Stimulated activated CD4-positive, alpha-beta T cell treated with anti-CD3 and anti-CD28 coated beads, Interleukin-4, amount 100 ng/mL, for 48 hours (primary cell): Measurements from ENCODE around the gene SMG9.
"Not testable (repeated sequence)": the region's sequence is repeated elsewhere in the genome, so short reads cannot be mapped to it uniquely, and the experiment has no call there.

Experiments
- DNase-seq, 2 donors: peaks; one replicate each; pipeline ENCODE4 v3.0.0-alpha.2; 2020; ENCODE audit warnings: low read depth in 2 of 2

Gene SMG9

GRCh38 chr19:43779820-43780219 is 25.1 kb upstream of the SMG9 start:
- no peak for DNase-seq

- no peak for DNase-seq
Observed at GRCh38 chr19:43779147-43779819, 24.5 kb upstream of the SMG9 start.

GRCh38 chr19:43778651-43779050 is 23.9 kb upstream of the SMG9 start:
- no peak for DNase-seq

GRCh38 chr19:43777163-43777695 is 22.5 kb upstream of the SMG9 start:
- DNase-seq: no peak

- peak; percentile 67 to 70 for DNase-seq
Observed at GRCh38 chr19:43776286-43776685, 21.5 kb upstream of the SMG9 start.

- DNase-seq: no peak
Observed at GRCh38 chr19:43775299-43775890, 20.6 kb upstream of the SMG9 start.

- not testable (repeated sequence) for DNase-seq
Observed at GRCh38 chr19:43774940-43775258, 20.1 kb upstream of the SMG9 start.

GRCh38 chr19:43774103-43774939 is 19.6 kb upstream of the SMG9 start:
- DNase-seq: no peak

- no peak for DNase-seq
Observed at GRCh38 chr19:43773725-43774102, 19.0 kb upstream of the SMG9 start.

GRCh38 chr19:43769256-43769655 is 14.5 kb upstream of the SMG9 start:
- DNase-seq: no peak

GRCh38 chr19:43768273-43769050 is 13.7 kb upstream of the SMG9 start:
- DNase-seq: no peak

GRCh38 chr19:43767818-43768217 is 13.1 kb upstream of the SMG9 start:
- no peak for DNase-seq

- no peak for DNase-seq
Observed at GRCh38 chr19:43767316-43767715, 12.6 kb upstream of the SMG9 start.

- DNase-seq: no peak
Observed at GRCh38 chr19:43766755-43767043, 11.9 kb upstream of the SMG9 start.

- peak; percentile 65 to 88 for DNase-seq
Observed at GRCh38 chr19:43765109-43765876, 10.5 kb upstream of the SMG9 start.

- DNase-seq: not testable (repeated sequence)
Observed at GRCh38 chr19:43764684-43765083, 9.9 kb upstream of the SMG9 start.

- no peak for DNase-seq
Observed at GRCh38 chr19:43763473-43763939, 8.7 kb upstream of the SMG9 start.

GRCh38 chr19:43762814-43763213 is 8.1 kb upstream of the SMG9 start:
- no peak for DNase-seq

- DNase-seq: no peak
Observed at GRCh38 chr19:43760941-43761340, 6.2 kb upstream of the SMG9 start.

GRCh38 chr19:43759515-43759914 is 4.8 kb upstream of the SMG9 start:
- DNase-seq: no peak

GRCh38 chr19:43755256-43755801 is 567 bp upstream of the SMG9 start:
- peak; percentile 70 to 78 for DNase-seq
